A549 treated with DMSO at 1 μM for 4 hours (cell line): Measurements from ENCODE around the gene CCDC188. TPM values are rescaled to one million over a fixed set of nuclear protein-coding genes. Genes with fewer than 3 reads are reported as not detected.

ENCODE experiments used
- total RNA-seq: library from RNA; stranded (reverse); fragments of 200-300 nt; extraction: Qiagen RNA extraction; gene quantifications from 5 replicates; pipeline ENCODE4 v1.2.3, GENCODE V29; 2022; ENCODE audit warnings: low read depth

The CCDC188 gene
- total RNA-seq: not detected in 5 replicates

GRCh38 chr22:20150381-20151275 is at the start of gene CCDC188:
TSS of gene CCDC188 (minus strand) at chr22:20151055. CDS start at chr22:20150986, 69 bp downstream.

DNA sequence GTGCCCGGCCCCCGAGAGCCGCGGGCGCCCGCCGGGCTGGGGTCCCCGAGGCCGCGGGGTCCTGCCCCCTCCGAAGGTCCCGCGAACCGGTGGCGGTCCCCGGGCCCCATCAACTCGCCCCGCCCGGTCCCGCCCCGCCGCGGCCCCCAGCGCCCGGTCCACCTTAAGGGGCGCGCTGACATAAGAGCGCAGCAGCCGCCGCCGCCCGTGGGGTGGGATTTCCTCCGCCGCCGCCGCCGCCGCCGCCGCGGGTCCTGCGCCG is 19.3 kb downstream of the CCDC188 start, which contains the start of gene ZDHHC8:
Gene ZDHHC8, plus strand, starts transcription at position 208 of the 262 bp plus-strand sequence. CDS start 144 bp downstream, outside the sequence.

GRCh38 chr22:20116951-20117632 is 33.8 kb downstream of the CCDC188 start, which contains the start of gene TRMT2A:
TSS of gene TRMT2A (minus strand) at chr22:20117226. CDS start at chr22:20116906, 320 bp downstream.

GRCh38 chr22:20115691-20116375 is 35.0 kb downstream of the CCDC188 start, which contains the start of gene RANBP1:
TSS of gene RANBP1 (plus strand) at chr22:20116104. CDS start at chr22:20116185, 81 bp downstream.

Other genes starting within 250 kb of the CCDC188 start
- 130 to 158 TPM (median 152 TPM) in 5 replicates for gene COMT, start 209.3 kb downstream of the CCDC188 start, total RNA-seq
- 30.6 to 39.8 TPM (median 34.1 TPM) in 5 replicates for gene TXNRD2, start 209.2 kb downstream of the CCDC188 start, total RNA-seq
- gene ARVCF, start 134.2 kb downstream of the CCDC188 start, total RNA-seq: 1.9 to 2.7 TPM (median 2.3 TPM) in 5 replicates
- gene TANGO2, start 129.9 kb downstream of the CCDC188 start, total RNA-seq: 12.7 to 29.8 TPM (median 16.7 TPM) in 5 replicates
- 21.2 to 21.7 TPM (median 21.4 TPM) in 5 replicates for gene DGCR8, start 70.8 kb downstream of the CCDC188 start, total RNA-seq
- gene RANBP1, start 35.0 kb downstream of the CCDC188 start, total RNA-seq: 242 to 297 TPM (median 287 TPM) in 5 replicates
- 17.0 to 31.9 TPM (median 26.6 TPM) in 5 replicates for gene TRMT2A, start 33.8 kb downstream of the CCDC188 start, total RNA-seq
- gene ZDHHC8, start 19.3 kb downstream of the CCDC188 start, total RNA-seq: 22.4 to 33.7 TPM (median 29.6 TPM) in 5 replicates
- 5.5 to 10.0 TPM (median 8.8 TPM) in 5 replicates for gene RTN4R, start 117.3 kb upstream of the CCDC188 start, total RNA-seq
- gene DGCR6L, start 169.0 kb upstream of the CCDC188 start, total RNA-seq: 29.5 to 45.3 TPM (median 40.4 TPM) in 5 replicates
- 6.1 to 7.6 TPM (median 6.7 TPM) in 5 replicates for gene ZNF74, start 243.1 kb upstream of the CCDC188 start, total RNA-seq